Ishikawa (cell line): ENCODE measurements around the gene MGMT.

ENCODE experiments used
- CEBPB ChIP-seq: IDR thresholded peaks from 2 replicates; pipeline ENCODE4 v1.6.1; 2012
- YY1 ChIP-seq: IDR thresholded peaks from 2 replicates; pipeline ENCODE4 v1.6.1; 2012; ENCODE audit warnings: low read depth

DNA sequence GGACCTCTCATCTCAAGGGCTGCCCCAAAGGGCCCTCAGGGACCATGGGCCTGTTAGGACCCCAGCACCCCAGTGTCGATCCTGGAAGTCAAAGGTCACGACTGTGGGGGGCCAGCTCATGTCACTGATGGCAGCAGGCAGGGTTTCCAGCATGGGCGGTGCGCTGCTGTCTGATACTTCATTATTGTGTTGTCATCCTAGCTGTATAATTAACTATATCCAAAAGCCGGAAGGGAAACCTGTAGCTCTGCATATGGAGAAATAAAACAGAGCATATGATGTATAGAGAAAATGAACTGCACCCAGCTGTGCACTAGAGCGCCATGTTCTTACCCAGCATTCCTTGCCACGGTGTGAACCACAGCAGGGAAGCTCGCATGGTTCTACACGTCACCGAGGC is 300.7 kb downstream of the MGMT start:
- TF ChIP-seq CEBPB (no peak), YY1 (no peak)
